ENCODE measurements around the gene DUSP1. TPM values are rescaled to one million over a fixed set of nuclear protein-coding genes. Genes with fewer than 3 reads are reported as not detected.
A peak's percentile ranks its signal among the peaks of the same experiment; 100 is the strongest.

DUSP1 gene
- polyA plus RNA-seq, 3 donors from 2014 or later = 548 to 1,082 (median 887) TPM

- Mint-ChIP-seq H3K36me3 (peaks cover 0 to 3% (median 0%) of the 10 kb centered on the region in 3 donors), H3K4me1 (peaks cover 0 to 3% of the 10 kb centered on the region in 2 donors), H3K27ac (peak overlapping the region in 1 of 6 donors; percentile 0), H3K9me3 (peaks cover 0 to 2% (median 0%) of the 10 kb centered on the region in 6 donors), H3K27me3 (ENCODE audit: low read depth in 3 of 3) (peaks cover 6 to 11% (median 6%) of the 10 kb centered on the region in 3 donors), H3K4me3 (no peak overlapping the region)
- DNase-seq = no peak
These were observed 13.5 kb downstream of the DUSP1 start for GRCh38 chr5:172757394-172758010.

- H3K27me3 Mint-ChIP-seq (ENCODE audit: low read depth in 3 of 3) = peaks cover 2 to 13% (median 6%) of the 10 kb centered on the region in 3 donors
- peaks cover 0 to 6% of the 10 kb centered on the region in 2 donors for H3K4me1 Mint-ChIP-seq
- no peak for DNase-seq
- H3K36me3 Mint-ChIP-seq = peaks cover 0 to 3% (median 0%) of the 10 kb centered on the region in 3 donors
- peaks cover 0 to 2% (median 0%) of the 10 kb centered on the region in 6 donors for H3K9me3 Mint-ChIP-seq
- H3K27ac Mint-ChIP-seq = no peak overlapping the region
- H3K4me3 Mint-ChIP-seq = no peak overlapping the region
These were observed 14.1 kb downstream of the DUSP1 start for GRCh38 chr5:172756764-172757393.

GRCh38 chr5:172754596-172755356 lies 16.2 kb downstream of the DUSP1 start:
- Mint-ChIP-seq H3K36me3 (peaks cover 0 to 3% (median 0%) of the 10 kb centered on the region in 3 donors), H3K27ac (peak overlapping the region in 1 of 6 donors; percentile 75), H3K27me3 (ENCODE audit: low read depth in 3 of 3) (peaks cover 4 to 14% (median 10%) of the 10 kb centered on the region in 3 donors), H3K9me3 (peaks cover 0 to 2% (median 0%) of the 10 kb centered on the region in 6 donors), H3K4me3 (no peak overlapping the region), H3K4me1 (peaks cover 0 to 6% of the 10 kb centered on the region in 2 donors)
- DNase-seq = no peak

- Mint-ChIP-seq H3K4me3 (no peak overlapping the region), H3K9me3 (peaks cover 0 to 2% (median 0%) of the 10 kb centered on the region in 6 donors), H3K4me1 (peaks cover 0 to 6% of the 10 kb centered on the region in 2 donors), H3K36me3 (peaks cover 0 to 3% (median 0%) of the 10 kb centered on the region in 3 donors), H3K27me3 (ENCODE audit: low read depth in 3 of 3) (peaks cover 4 to 10% (median 10%) of the 10 kb centered on the region in 3 donors), H3K27ac (no peak overlapping the region)
- no peak for DNase-seq
These were observed 17.9 kb downstream of the DUSP1 start for GRCh38 chr5:172753101-172753500.

GRCh38 chr5:172751761-172752510 lies 19.1 kb downstream of the DUSP1 start:
- H3K27ac Mint-ChIP-seq = no peak overlapping the region
- H3K27me3 Mint-ChIP-seq (ENCODE audit: low read depth in 3 of 3) = peaks cover 4 to 8% (median 8%) of the 10 kb centered on the region in 3 donors
- no peak for DNase-seq
- no peak overlapping the region for H3K4me3 Mint-ChIP-seq
- peaks cover 0 to 6% of the 10 kb centered on the region in 2 donors for H3K4me1 Mint-ChIP-seq
- peaks cover 0 to 3% (median 3%) of the 10 kb centered on the region in 3 donors for H3K36me3 Mint-ChIP-seq
- no peaks in the 10 kb centered on the region for H3K9me3 Mint-ChIP-seq

GRCh38 chr5:172749881-172750633 lies 20.9 kb downstream of the DUSP1 start:
- Mint-ChIP-seq H3K27ac (no peak overlapping the region), H3K27me3 (ENCODE audit: low read depth in 3 of 3) (peaks cover 4 to 8% (median 7%) of the 10 kb centered on the region in 3 donors), H3K9me3 (peaks cover 0 to 2% (median 0%) of the 10 kb centered on the region in 6 donors), H3K36me3 (peaks cover 0 to 3% (median 0%) of the 10 kb centered on the region in 3 donors), H3K4me1 (peaks cover 5 to 6% of the 10 kb centered on the region in 2 donors), H3K4me3 (no peak overlapping the region)
- no peak for DNase-seq

- H3K4me3 Mint-ChIP-seq = no peak overlapping the region
- H3K4me1 Mint-ChIP-seq = peaks cover 10 to 16% of the 10 kb centered on the region in 2 donors
- no peak overlapping the region for H3K27ac Mint-ChIP-seq
- peaks cover 0 to 3% (median 0%) of the 10 kb centered on the region in 3 donors for H3K36me3 Mint-ChIP-seq
- no peak for DNase-seq
- peaks cover 4 to 8% (median 7%) of the 10 kb centered on the region in 3 donors for H3K27me3 Mint-ChIP-seq (ENCODE audit: low read depth in 3 of 3)
- H3K9me3 Mint-ChIP-seq = peaks cover 0 to 2% (median 0%) of the 10 kb centered on the region in 6 donors
These were observed 21.9 kb downstream of the DUSP1 start for GRCh38 chr5:172749076-172749475.

GRCh38 chr5:172748341-172748843 lies 22.6 kb downstream of the DUSP1 start:
- H3K36me3 Mint-ChIP-seq = peaks cover 0 to 3% (median 0%) of the 10 kb centered on the region in 3 donors
- H3K4me3 Mint-ChIP-seq = no peak overlapping the region
- no peak for DNase-seq
- peaks cover 0 to 2% (median 0%) of the 10 kb centered on the region in 6 donors for H3K9me3 Mint-ChIP-seq
- peaks cover 13 to 16% of the 10 kb centered on the region in 2 donors for H3K4me1 Mint-ChIP-seq
- peaks cover 4 to 9% (median 5%) of the 10 kb centered on the region in 3 donors for H3K27me3 Mint-ChIP-seq (ENCODE audit: low read depth in 3 of 3)
- H3K27ac Mint-ChIP-seq = no peak overlapping the region

- peaks cover 13 to 15% of the 10 kb centered on the region in 2 donors for H3K4me1 Mint-ChIP-seq
- H3K27me3 Mint-ChIP-seq (ENCODE audit: low read depth in 3 of 3) = peaks cover 4 to 13% (median 4%) of the 10 kb centered on the region in 3 donors
- H3K36me3 Mint-ChIP-seq = peaks cover 0 to 3% (median 0%) of the 10 kb centered on the region in 3 donors
- no peak overlapping the region for H3K4me3 Mint-ChIP-seq
- peak overlapping the region in 1 of 6 donors; percentile 27 for H3K27ac Mint-ChIP-seq
- peaks cover 0 to 2% (median 0%) of the 10 kb centered on the region in 6 donors for H3K9me3 Mint-ChIP-seq
- DNase-seq = no peak
These were observed 23.5 kb downstream of the DUSP1 start for GRCh38 chr5:172747471-172747870.

- H3K4me1 Mint-ChIP-seq = peaks cover 10 to 15% of the 10 kb centered on the region in 2 donors
- H3K9me3 Mint-ChIP-seq = peaks cover 0 to 2% (median 0%) of the 10 kb centered on the region in 6 donors
- H3K36me3 Mint-ChIP-seq = peaks cover 0 to 3% (median 0%) of the 10 kb centered on the region in 3 donors
- no peak overlapping the region for H3K4me3 Mint-ChIP-seq
- peak overlapping the region in 1 of 6 donors; percentile 45 for H3K27ac Mint-ChIP-seq
- no peak for DNase-seq
- H3K27me3 Mint-ChIP-seq (ENCODE audit: low read depth in 3 of 3) = peaks cover 4 to 11% (median 6%) of the 10 kb centered on the region in 3 donors
These were observed 24.3 kb downstream of the DUSP1 start for GRCh38 chr5:172746725-172747124.

- Mint-ChIP-seq H3K9me3 (peaks cover 0 to 2% (median 0%) of the 10 kb centered on the region in 6 donors), H3K4me3 (no peak overlapping the region), H3K4me1 (peaks cover 10 to 16% of the 10 kb centered on the region in 2 donors), H3K27me3 (ENCODE audit: low read depth in 3 of 3) (peaks cover 2 to 13% (median 11%) of the 10 kb centered on the region in 3 donors), H3K36me3 (peaks cover 0 to 3% (median 0%) of the 10 kb centered on the region in 3 donors), H3K27ac (peak overlapping the region in 1 of 6 donors; percentile 17)
- DNase-seq = no peak
These were observed 25.2 kb downstream of the DUSP1 start for GRCh38 chr5:172745838-172746237.

- Mint-ChIP-seq H3K4me3 (no peak overlapping the region), H3K4me1 (peaks cover 10 to 16% of the 10 kb centered on the region in 2 donors), H3K27ac (peak overlapping the region in 1 of 6 donors; percentile 49), H3K27me3 (ENCODE audit: low read depth in 3 of 3) (peaks cover 0 to 13% (median 11%) of the 10 kb centered on the region in 3 donors), H3K36me3 (peaks cover 0 to 3% (median 0%) of the 10 kb centered on the region in 3 donors), H3K9me3 (peaks cover 0 to 2% (median 0%) of the 10 kb centered on the region in 6 donors)
- no peak for DNase-seq
These were observed 25.6 kb downstream of the DUSP1 start for GRCh38 chr5:172745406-172745805.

Measured in immature natural killer cell (primary cell).